ENCODE data around the gene CACNB4. TPM values are rescaled to one million over a fixed set of nuclear protein-coding genes. Genes with fewer than 3 reads are reported as not detected.
"Not testable (repeated sequence)": the region's sequence is repeated elsewhere in the genome, so short reads cannot be mapped to it uniquely, and the experiment has no call there.

The CACNB4 gene
- total RNA-seq, 1 donor, result 4.8 TPM

DNA sequence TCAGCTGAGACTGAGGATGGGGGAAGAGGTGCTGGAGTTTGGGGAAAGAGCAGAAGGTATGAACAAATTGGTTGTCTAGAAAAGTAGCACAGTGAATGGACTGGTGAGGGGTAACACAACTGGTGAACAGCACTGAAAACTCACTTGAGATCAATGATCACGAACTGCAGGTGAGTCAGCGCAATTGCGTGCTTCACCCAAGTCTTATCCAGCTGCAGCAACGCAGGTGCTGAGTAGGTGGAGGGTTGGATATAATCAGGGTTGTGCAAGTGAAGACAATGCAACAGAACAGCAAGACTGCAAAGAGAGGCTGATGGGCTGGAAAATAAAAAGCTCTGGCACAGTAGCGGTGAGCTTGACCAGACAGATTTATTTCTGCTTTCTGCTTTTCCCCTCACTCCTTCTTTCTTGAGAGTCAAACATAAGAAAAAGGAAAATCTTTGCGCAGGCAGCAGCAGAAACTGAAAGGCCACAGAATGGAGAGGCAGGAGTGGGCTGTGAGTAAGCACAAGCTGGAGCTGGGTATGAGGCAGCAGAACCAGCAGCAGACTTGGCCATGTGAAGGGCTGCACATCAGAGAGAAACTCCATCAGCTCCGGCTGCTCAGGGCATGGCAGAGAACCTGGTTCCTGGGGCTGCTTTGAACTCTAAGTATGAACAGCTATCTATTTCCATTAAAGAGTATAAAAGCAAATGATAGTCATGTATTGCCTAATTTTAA lies 171.2 kb downstream of the CACNB4 start:
- DNase-seq (ENCODE audit: low read depth), result no peak
- TF ChIP-seq, protein P1, sequence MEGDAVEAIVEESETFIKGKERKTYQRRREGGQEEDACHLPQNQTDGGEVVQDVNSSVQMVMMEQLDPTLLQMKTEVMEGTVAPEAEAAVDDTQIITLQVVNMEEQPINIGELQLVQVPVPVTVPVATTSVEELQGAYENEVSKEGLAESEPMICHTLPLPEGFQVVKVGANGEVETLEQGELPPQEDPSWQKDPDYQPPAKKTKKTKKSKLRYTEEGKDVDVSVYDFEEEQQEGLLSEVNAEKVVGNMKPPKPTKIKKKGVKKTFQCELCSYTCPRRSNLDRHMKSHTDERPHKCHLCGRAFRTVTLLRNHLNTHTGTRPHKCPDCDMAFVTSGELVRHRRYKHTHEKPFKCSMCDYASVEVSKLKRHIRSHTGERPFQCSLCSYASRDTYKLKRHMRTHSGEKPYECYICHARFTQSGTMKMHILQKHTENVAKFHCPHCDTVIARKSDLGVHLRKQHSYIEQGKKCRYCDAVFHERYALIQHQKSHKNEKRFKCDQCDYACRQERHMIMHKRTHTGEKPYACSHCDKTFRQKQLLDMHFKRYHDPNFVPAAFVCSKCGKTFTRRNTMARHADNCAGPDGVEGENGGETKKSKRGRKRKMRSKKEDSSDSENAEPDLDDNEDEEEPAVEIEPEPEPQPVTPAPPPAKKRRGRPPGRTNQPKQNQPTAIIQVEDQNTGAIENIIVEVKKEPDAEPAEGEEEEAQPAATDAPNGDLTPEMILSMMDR (IDR thresholded peaks at IDR 0.05; ENCODE audit: insufficient read depth, low read length), result no peak
- no peak overlapping the region for H3K4me3 ChIP-seq (ENCODE audit: low read depth, low read length)

DNA sequence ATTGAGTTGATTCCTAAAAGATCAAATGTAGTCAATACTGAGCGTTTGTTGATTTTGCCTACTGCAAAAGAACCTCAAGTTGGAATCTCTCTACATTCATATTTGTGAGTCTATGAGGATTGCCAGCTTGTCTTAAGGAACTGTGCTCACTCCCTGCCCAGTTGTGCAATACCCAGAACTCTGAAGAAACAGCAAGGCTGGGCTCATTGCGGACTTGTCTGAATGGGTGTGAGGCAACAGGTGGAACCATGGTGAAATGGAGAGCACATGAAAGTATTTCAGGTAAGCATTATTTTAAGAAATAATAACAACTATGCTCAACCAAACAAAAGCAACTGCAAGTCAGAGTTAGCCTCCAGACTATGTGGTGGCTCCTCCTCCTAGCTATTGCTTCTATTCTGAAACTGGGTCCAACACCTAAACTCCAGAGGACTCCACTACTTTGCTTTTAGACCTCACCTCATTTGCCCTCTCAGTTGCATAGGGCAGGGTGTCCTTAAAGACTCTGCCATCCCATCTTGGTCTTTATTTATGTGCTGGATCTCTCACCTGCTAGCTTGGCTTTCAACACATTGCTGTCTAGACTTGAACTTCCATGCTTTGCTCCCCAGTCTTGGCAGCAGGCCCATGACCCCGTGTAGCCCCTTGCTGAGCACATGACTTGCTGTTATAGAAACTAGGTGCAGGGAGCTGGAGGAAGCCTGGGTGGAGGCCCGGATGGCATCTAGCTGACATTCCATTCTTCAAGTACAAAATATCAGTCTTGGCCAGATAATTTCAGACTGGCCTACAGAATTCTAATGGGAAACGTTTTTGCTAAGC lies 175.8 kb downstream of the CACNB4 start:
- peak; percentile 40 for DNase-seq (ENCODE audit: low read depth)
- H3K4me3 ChIP-seq (ENCODE audit: low read depth, low read length), result no peak overlapping the region
- TF ChIP-seq, protein P1 (IDR thresholded peaks at IDR 0.05; ENCODE audit: insufficient read depth, low read length), result no peak

DNA sequence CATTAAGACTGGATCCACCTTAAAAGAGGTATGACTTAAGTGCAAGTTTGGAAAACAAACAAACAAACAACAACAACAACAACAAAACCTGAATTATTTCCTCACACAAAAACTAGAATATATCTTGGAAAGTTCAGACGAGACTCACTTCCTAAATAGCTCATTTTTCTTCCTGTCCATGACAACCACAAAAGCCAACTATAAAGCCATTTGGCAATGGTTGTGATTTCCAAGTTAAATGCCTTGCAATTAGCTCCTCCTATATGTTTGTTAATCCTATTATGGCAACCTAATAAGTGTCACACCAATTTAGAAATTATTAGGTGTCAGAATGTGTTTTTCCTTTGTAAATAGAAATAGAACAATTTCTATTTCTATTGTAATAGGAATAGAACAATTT lies 179.1 kb downstream of the CACNB4 start:
- H3K4me3 ChIP-seq (ENCODE audit: low read depth, low read length), result no peak overlapping the region
- DNase-seq (ENCODE audit: low read depth), result no peak
- TF ChIP-seq, protein P1 (IDR thresholded peaks at IDR 0.05; ENCODE audit: insufficient read depth, low read length), result no peak

DNA sequence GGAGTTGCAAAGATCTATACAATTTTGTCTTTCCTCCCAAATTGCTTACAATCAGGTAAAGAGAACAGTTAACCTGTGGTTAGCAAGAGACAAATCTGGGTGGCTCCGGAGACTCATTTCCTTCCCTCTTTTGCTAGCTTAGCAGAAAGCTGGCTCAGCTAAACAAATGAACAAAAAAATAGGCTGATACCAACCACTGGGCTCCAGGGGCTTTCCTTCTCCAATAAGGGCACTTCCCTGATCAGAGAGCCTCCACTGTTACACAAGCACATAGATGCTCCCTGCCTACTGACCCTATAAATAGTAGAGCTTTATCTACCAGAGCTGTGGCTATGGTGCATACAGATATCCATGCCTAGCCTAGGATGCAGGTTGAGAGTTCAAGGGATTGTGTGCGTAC lies 180.5 kb downstream of the CACNB4 start:
- no peak for DNase-seq (ENCODE audit: low read depth)
- TF ChIP-seq, protein P1 (IDR thresholded peaks at IDR 0.05; ENCODE audit: insufficient read depth, low read length), result no peak
- no peak overlapping the region for H3K4me3 ChIP-seq (ENCODE audit: low read depth, low read length)

DNA sequence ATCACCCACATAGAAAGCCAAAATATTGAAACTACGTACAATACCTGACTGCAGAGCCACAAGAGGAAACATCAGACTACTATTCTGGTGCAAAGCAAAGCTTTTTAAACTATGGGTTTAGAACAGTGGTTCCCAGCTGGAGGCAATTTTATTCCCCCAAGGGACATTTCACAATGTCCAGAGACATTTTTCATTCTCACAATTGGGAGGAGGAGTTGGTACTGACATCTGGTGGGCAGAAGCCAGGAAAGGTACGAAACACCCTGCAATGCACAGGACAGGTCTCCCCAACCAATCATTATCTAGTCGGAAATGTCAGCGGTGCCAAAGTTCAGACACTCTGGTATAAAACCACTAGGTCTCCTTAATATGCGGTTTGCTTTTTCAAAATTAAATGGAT lies 182.2 kb downstream of the CACNB4 start:
- H3K4me3 ChIP-seq (ENCODE audit: low read depth, low read length), result no peak overlapping the region
- DNase-seq (ENCODE audit: low read depth), result no peak
- TF ChIP-seq, protein P1 (IDR thresholded peaks at IDR 0.05; ENCODE audit: insufficient read depth, low read length), result no peak

- not testable (repeated sequence) for DNase-seq (ENCODE audit: low read depth); H3K4me3 ChIP-seq (ENCODE audit: low read depth, low read length)
Observed at GRCh38 chr2:151915629-151916025, 183.2 kb downstream of the CACNB4 start.

DNA sequence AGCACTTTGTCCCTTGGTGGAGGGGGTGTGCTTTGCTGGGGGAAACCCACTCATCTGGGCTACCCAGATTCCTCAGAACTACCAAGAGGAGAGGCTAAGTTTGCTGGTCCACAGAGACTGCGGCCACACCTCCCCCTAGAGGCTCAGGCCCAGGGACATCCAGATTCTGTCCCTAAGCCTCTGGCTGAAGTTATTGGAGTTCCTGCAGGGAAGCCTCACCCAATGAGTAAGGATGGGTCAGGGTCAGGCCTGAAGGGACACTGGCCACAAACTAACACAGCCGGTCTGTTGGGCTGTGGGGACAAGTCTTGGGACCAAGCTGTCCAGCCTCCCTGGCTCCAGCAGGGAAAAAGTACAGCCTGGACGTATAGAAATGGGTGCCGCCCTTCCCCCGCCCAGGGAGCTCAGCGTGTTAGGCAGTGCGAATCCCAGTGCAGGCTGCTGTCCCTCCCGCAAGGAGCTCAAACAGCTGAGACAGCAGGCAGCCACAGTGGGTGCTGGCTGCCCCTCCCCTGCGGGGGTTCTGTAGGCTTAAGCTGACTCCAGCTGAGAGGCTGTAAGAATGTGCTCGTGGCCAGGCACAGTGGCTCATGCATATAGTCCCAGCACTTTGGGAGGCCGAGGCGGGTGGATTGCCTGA lies 183.7 kb downstream of the CACNB4 start:
- no peak overlapping the region for H3K4me3 ChIP-seq (ENCODE audit: low read depth, low read length)
- TF ChIP-seq, protein P1 (IDR thresholded peaks at IDR 0.05; ENCODE audit: insufficient read depth, low read length), result no peak
- DNase-seq (ENCODE audit: low read depth), result no peak

Data from fibroblast of the aortic adventitia (primary cell).